GM08714 (cell line): ENCODE measurements around the gene SV2C.
A peak's percentile ranks its signal among the peaks of the same experiment; 100 is the strongest.

Source experiments
- H3K4me3 ChIP-seq: fragments of 200-500 bp; sonication (Bioruptor generic); 2 replicates; pipeline ENCODE4 v1.5.1; 2014; ENCODE audit warnings: mild to moderate bottlenecking, low read length, inconsistent platforms
- ZNF274 ChIP-seq: IDR thresholded peaks from 2 replicates; pipeline ENCODE4 v1.6.1; 2012; ENCODE audit warnings: mild to moderate bottlenecking, low read depth, low read length

SV2C gene

GRCh38 chr5:76393035-76393680 is 310.0 kb downstream of the SV2C start:
- TF ChIP-seq ZNF274 = no peak

DNA sequence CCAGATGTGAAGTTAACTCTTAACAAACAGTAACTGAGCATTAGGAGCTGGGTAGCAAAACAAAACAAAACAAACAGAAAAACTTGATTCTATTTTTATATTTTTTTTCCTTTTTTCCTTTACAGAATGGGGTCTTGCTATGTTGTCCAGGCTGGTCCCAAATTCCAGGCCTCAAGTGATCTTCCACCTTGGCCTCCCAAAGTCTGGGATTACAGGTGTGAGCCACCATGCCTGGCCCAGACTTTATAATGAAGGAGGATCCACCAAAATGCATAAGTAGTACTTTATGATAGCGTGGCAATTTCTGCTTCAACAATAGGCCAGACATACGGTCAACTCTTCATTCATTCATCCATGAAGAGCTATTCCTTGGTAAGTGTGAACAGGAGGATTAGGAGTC is 314.0 kb downstream of the SV2C start:
- no peak overlapping the region for H3K4me3 ChIP-seq
- no peak for TF ChIP-seq ZNF274

More at GRCh38 chr5:76393035-76393680, 310.0 kb downstream of the SV2C start:
- H3K4me3 ChIP-seq = no peak overlapping the region

GRCh38 chr5:76399268-76399667 is 316.1 kb downstream of the SV2C start:
- no peak overlapping the region for H3K4me3 ChIP-seq
- no peak for TF ChIP-seq ZNF274

- no peak overlapping the region for H3K4me3 ChIP-seq
- no peak for TF ChIP-seq ZNF274
These were observed 317.3 kb downstream of the SV2C start for GRCh38 chr5:76400466-76400865.

GRCh38 chr5:76401801-76402250 is 318.6 kb downstream of the SV2C start:
- TF ChIP-seq ZNF274 = no peak
- H3K4me3 ChIP-seq = peak overlapping the region; percentile 83; the same call in 1 of the 2 replicates

- peak overlapping the region; percentile 83 for H3K4me3 ChIP-seq
- no peak for TF ChIP-seq ZNF274
These were observed 319.2 kb downstream of the SV2C start for GRCh38 chr5:76402251-76402885.

DNA sequence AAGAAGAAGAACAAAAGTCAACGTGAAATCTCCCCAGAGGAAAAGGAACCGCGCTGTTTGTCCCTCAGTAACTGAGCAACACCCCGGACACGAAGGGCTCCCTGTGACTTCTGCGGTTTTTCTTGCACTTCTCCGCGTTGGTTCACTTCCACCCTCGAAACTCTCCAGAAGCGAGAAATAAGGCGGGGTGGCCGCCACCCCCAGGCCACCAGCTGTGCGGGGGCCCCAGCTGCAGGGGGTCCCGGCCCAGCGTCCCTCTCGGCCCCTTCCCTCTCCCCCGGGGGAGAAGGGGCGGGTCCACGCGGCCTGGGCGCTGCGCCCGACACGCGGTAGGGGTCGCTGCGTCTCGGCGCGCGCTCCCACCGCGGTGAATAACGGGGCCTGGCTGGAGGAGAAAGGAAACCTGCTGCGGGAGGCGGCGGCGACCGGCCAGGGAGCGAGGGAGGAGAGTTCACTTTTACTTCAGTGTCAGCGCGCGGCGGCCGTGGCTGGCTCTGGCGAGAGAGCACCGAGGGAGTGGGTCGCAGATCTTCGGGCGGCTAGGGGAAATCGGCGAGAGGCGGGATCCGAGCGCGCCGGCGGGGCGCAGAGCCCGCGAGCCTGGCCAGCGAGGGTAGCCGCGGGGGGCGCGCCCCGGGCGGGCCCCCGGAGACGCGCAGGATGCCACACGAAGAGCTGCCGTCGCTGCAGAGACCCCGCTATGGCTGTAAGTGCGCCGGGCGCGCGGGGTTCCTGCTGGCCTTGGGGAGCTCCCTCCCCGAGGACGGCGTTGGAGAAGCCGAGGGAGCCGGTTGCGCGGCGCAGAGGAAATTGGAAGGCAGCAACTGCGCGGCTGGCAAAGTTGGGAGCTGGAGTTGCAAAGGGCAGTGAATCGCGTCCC is 319.9 kb downstream of the SV2C start, which contains the start of gene IQGAP2:
TSS of gene IQGAP2 (plus strand) at position 400 of the 880 bp plus-strand sequence. CDS start at position 661, 261 bp downstream.
- H3K4me3 ChIP-seq = peak within 1 kb of the TSS; percentile 83
- TF ChIP-seq ZNF274 = no peak
